SK-N-SH (cell line): ENCODE data around the gene CUEDC2. TPM values are rescaled to one million over a fixed set of nuclear protein-coding genes. Genes with fewer than 3 reads are reported as not detected.

Experiments
- CTCF ChIA-PET: fragments of 300-600, 350-600 bp; formaldehyde crosslinking; extraction: SDS; loops from one replicate; lab custom pipeline; 2021; lab: Yijun Ruan, JAX
- POLR2A ChIA-PET: fragments of 350-600 bp; sonication (Branson Sonifier 250); formaldehyde crosslinking; extraction: SDS; loops from one replicate; lab custom pipeline; 2020; ENCODE audit warnings: antibody characterized with exemption, inconsistent platforms; lab: Yijun Ruan, JAX
- DNase-seq: peaks from one replicate; pipeline ENCODE4 v3.0.0; 2012
- H2AFZ ChIP-seq: fragments of 200-600 bp; sonication (generic); 2 replicates; pipeline ENCODE4 v1.8.1; 2016; ENCODE audit warnings: antibody characterized with exemption, mild to moderate bottlenecking, low read depth
- H3F3A ChIP-seq: fragments of 200-600 bp; sonication (generic); replicated peaks from 2 replicates; pipeline ENCODE3; 2016; ENCODE audit warnings: antibody characterized with exemption, mild to moderate bottlenecking; ENCODE audit not compliant: insufficient read depth
- H3K27ac ChIP-seq, 2 experiments: fragments of 200-500 bp in 1 of 2; fragments of 200-600 bp in 1 of 2; sonication (Bioruptor generic) in 1 of 2; sonication (generic), shearing (Covaris generic) in 1 of 2; 2 replicates each; pipeline versions ENCODE4 v1.5.1 to v1.6.1; 2014 to 2016; ENCODE audit warnings: low read depth in 2 of 2, inconsistent platforms in 1 of 2, low read length in 1 of 2, mild to moderate bottlenecking in 1 of 2, mixed read lengths in 1 of 2
- H3K27me3 ChIP-seq: fragments of 200-600 bp; sonication (generic), shearing (Covaris generic); 2 replicates; pipeline ENCODE4 v1.6.1; 2016; ENCODE audit warnings: mixed run types; ENCODE audit not compliant: insufficient read depth
- H3K36me3 ChIP-seq, 2 experiments: fragments of 200-500 bp in 1 of 2; fragments of 200-600 bp in 1 of 2; sonication (Bioruptor generic) in 1 of 2; sonication (generic) in 1 of 2; replicated peaks in 1 of 2; 2 replicates each; pipeline versions ENCODE3 to v1.5.1; 2014 to 2016; ENCODE audit warnings: low read length in 1 of 2, mild to moderate bottlenecking in 1 of 2; ENCODE audit not compliant: insufficient read depth in 2 of 2, control insufficient read depth in 1 of 2
- H3K4me1 ChIP-seq, 2 experiments: fragments of 200-500 bp in 1 of 2; fragments of 200-600 bp in 1 of 2; sonication (Bioruptor generic) in 1 of 2; sonication (generic), shearing (Covaris generic) in 1 of 2; 2 replicates each; pipeline versions ENCODE4 v1.5.1 to v1.6.1; 2014 to 2016; ENCODE audit warnings: low read depth in 1 of 2, low read length in 1 of 2, mixed run types in 1 of 2; ENCODE audit not compliant: insufficient read depth in 2 of 2, control insufficient read depth in 1 of 2
- H3K4me2 ChIP-seq: fragments of 200-600 bp; sonication (generic), shearing (Covaris generic); 2 replicates; pipeline ENCODE4 v1.6.1; 2017; ENCODE audit warnings: mixed run types
- H3K4me3 ChIP-seq, 2 experiments: fragments of 200-500 bp in 1 of 2; fragments of 200-600 bp in 1 of 2; sonication (Bioruptor generic) in 1 of 2; sonication (generic), shearing (Covaris generic) in 1 of 2; 2 replicates each; pipeline versions ENCODE4 v1.5.1 to v1.8.1; 2014 to 2016; ENCODE audit warnings: low read depth in 2 of 2, inconsistent platforms in 1 of 2, low read length in 1 of 2, mild to moderate bottlenecking in 1 of 2, mixed read lengths in 1 of 2, moderate library complexity in 1 of 2
- H3K79me2 ChIP-seq: fragments of 200-600 bp; sonication (generic); 2 replicates; pipeline ENCODE4 v1.8.1; 2017; ENCODE audit warnings: mild to moderate bottlenecking; ENCODE audit not compliant: insufficient read depth
- H3K9ac ChIP-seq: fragments of 200-600 bp; sonication (generic); 2 replicates; pipeline ENCODE4 v1.6.1; 2017; ENCODE audit warnings: mixed run types
- H3K9me2 ChIP-seq: fragments of 200-600 bp; sonication (generic); 2 replicates; pipeline ENCODE4 v1.6.1; 2017; ENCODE audit warnings: mixed run types
- H3K9me3 ChIP-seq: fragments of 200-600 bp; sonication (generic); 2 replicates; pipeline ENCODE4 v1.6.1; 2017; ENCODE audit warnings: mixed run types, mild to moderate bottlenecking, moderate library complexity
- H4K20me1 ChIP-seq: fragments of 200-600 bp; sonication (generic); 2 replicates; pipeline ENCODE4 v1.6.1; 2017; ENCODE audit warnings: mild to moderate bottlenecking, mixed run types; ENCODE audit not compliant: insufficient read depth
- ELF1 ChIP-seq: IDR thresholded peaks from 2 replicates; pipeline ENCODE4 v1.4.0; 2012
- EP300 ChIP-seq, 2 experiments: IDR thresholded peaks; 2 replicates each; pipeline versions ENCODE4 v1.4.0 to v1.6.1; 2012; ENCODE audit warnings: borderline replicate concordance in 1 of 2, low read depth in 1 of 2, low read length in 1 of 2
- FOSL2 ChIP-seq: IDR thresholded peaks from 2 replicates; pipeline ENCODE4 v1.4.0; 2012; ENCODE audit warnings: low read depth, mild to moderate bottlenecking, moderate library complexity, borderline replicate concordance
- GABPA ChIP-seq: IDR thresholded peaks from 2 replicates; pipeline ENCODE4 v1.4.0; 2012; ENCODE audit warnings: low read depth, mild to moderate bottlenecking
- JUND ChIP-seq: IDR thresholded peaks from 2 replicates; pipeline ENCODE4 v1.4.0; 2012
- MEF2A ChIP-seq: IDR thresholded peaks from 2 replicates; pipeline ENCODE4 v1.4.0; 2012; ENCODE audit warnings: low read depth, borderline replicate concordance
- NFIC ChIP-seq: IDR thresholded peaks from 2 replicates; pipeline ENCODE4 v1.4.0; 2012; ENCODE audit warnings: borderline replicate concordance
- NRF1 ChIP-seq: IDR thresholded peaks from 2 replicates; pipeline ENCODE4 v1.6.1; 2012; ENCODE audit warnings: low read depth, mild to moderate bottlenecking, low read length
- RAD21 ChIP-seq: IDR thresholded peaks from 2 replicates; pipeline ENCODE4 v1.6.1; 2012; ENCODE audit warnings: mild to moderate bottlenecking, low read length
- RCOR1 ChIP-seq: fragments of 150-350 bp; IDR thresholded peaks from 2 replicates; pipeline ENCODE4 v1.6.1; 2017; ENCODE audit warnings: antibody characterized with exemption, low read length
- RXRA ChIP-seq: IDR thresholded peaks from 2 replicates; pipeline ENCODE4 v1.4.0; 2012; ENCODE audit warnings: low read depth, mild to moderate bottlenecking, borderline replicate concordance
- SIN3A ChIP-seq: IDR thresholded peaks from 2 replicates; pipeline ENCODE4 v1.6.1; 2012; ENCODE audit warnings: low read depth, mild to moderate bottlenecking, low read length, moderate library complexity, borderline replicate concordance
- SMC3 ChIP-seq: IDR thresholded peaks from 2 replicates; pipeline ENCODE4 v1.6.1; 2012; ENCODE audit warnings: low read depth, low read length, improper control_type of control experiment
- TAF1 ChIP-seq: IDR thresholded peaks from 2 replicates; pipeline ENCODE4 v1.6.1; 2012; ENCODE audit warnings: low read depth, mild to moderate bottlenecking, low read length, moderate library complexity, borderline replicate concordance
- TCF12 ChIP-seq: IDR thresholded peaks from 2 replicates; pipeline ENCODE4 v1.4.0; 2012
- USF1 ChIP-seq: IDR thresholded peaks from 2 replicates; pipeline ENCODE4 v1.4.0; 2012; ENCODE audit warnings: low read depth, borderline replicate concordance
- WGBS: methylation state at CpG from one replicate; pipeline ENCODE4 v1.1.6; 2017; ENCODE audit warnings: low lambda C conversion rate; 5-methylcytosine and 5-hydroxymethylcytosine counted together
- polyA plus RNA-seq, 3 experiments: library from polyadenylated mRNA; depleted of rRNA; stranded (reverse); fragments of >200 nt; gene quantifications; 2 replicates each; pipeline ENCODE4 v1.2.3, GENCODE V29; 2012
- TF ChIP-seq, protein P1 (sequence below): IDR thresholded peaks from 2 replicates; pipeline ENCODE4; 2012
- TF ChIP-seq, protein P2 (sequence below): fragments of 150-350 bp; IDR thresholded peaks from 2 replicates; pipeline ENCODE4 v1.6.1; 2016; ENCODE audit warnings: mild to moderate bottlenecking, low read depth, low read length
- TF ChIP-seq, protein P3 (sequence below): fragments of 150-350 bp; IDR thresholded peaks from 2 replicates; pipeline ENCODE4 v1.6.1; 2017; ENCODE audit warnings: antibody characterized with exemption, low read length, low read depth, borderline replicate concordance

CUEDC2 gene
- polyA plus RNA-seq, 1 of the 3 experiments (the other 2 are of a cell fraction): 162 TPM

DNA sequence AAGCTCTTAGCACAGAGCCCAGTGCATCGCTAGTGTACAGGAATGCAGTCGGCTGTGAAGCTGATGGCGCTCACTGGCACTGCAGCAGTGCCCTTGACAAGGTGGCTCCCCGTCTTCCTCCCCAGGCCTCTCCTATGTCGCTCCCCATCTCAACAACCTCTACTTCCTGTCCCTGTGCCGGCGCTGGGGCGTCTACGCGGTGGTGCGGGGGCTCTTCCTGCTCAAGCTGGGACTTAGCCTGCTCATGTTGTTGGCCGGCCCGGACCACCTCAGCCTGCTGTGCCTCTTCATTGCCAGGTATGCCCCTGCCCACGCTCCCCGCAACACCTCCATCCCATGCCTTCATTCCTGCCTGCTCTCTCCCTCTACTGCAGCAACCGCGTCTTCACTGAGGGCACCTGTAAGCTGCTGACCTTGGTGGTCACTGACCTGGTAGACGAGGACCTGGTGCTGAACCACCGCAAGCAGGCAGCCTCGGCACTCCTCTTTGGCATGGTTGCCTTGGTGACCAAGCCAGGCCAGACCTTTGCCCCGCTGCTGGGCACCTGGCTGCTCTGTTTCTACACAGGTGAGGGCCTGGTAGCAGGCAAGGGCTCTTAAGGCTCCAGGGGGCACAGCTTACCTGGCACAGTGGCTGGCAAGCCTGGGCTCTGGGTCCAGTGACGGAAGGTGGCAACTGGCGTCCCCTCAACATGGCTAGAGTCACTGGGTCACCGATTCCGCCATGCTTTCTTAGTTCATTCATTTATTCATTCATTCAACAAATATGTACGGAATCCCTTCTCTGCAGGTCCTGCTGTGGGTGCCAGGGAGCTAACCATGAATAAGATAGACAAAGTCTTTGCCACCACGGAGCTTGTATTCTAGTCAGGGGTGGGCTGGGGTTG lies 41.3 kb upstream of the CUEDC2 start:
- Histone ChIP-seq H3K27me3 (no peaks in the 10 kb centered on the region), H3K4me1 (no peaks in the 10 kb centered on the region), H3K9me2 (no peaks in the 10 kb centered on the region), H4K20me1 (peaks cover 1% of the 10 kb centered on the region; the same call in 1 of the 2 replicates), H3K9me3 (no peaks in the 10 kb centered on the region), H3K79me2 (no peaks in the 10 kb centered on the region), H3K27ac (no peak overlapping the region), H3K9ac (no peak overlapping the region), H3K36me3 (peaks cover 3 to 13% of the 10 kb centered on the region in 2 experiments)
- WGBS: 95% methylated on average over 25 of the region's 27 CpGs
- CTCF ChIA-PET: interaction anchor here (1.2 to 2.1 kb wide), 5 partner anchors 9 to 110 kb away, joined by 3 to 10 read pairs (median 6); no protein-coding TSS in a partner anchor
- POLR2A ChIA-PET: interaction anchor here (1.6 kb wide), 1 partner anchor 70 kb away, joined by 4 read pairs; no protein-coding TSS in a partner anchor
- DNase-seq: no peak
- no peak for TF ChIP-seq NRF1
- no peak for TF ChIP-seq SMC3
- TF ChIP-seq JUND: no peak
- TF ChIP-seq GABPA: no peak
- TF ChIP-seq TAF1: no peak
- TF ChIP-seq, protein P1, sequence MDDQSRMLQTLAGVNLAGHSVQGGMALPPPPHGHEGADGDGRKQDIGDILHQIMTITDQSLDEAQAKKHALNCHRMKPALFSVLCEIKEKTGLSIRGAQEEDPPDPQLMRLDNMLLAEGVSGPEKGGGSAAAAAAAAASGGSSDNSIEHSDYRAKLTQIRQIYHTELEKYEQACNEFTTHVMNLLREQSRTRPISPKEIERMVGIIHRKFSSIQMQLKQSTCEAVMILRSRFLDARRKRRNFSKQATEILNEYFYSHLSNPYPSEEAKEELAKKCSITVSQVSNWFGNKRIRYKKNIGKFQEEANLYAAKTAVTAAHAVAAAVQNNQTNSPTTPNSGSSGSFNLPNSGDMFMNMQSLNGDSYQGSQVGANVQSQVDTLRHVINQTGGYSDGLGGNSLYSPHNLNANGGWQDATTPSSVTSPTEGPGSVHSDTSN: no peak
- TF ChIP-seq, protein P2, sequence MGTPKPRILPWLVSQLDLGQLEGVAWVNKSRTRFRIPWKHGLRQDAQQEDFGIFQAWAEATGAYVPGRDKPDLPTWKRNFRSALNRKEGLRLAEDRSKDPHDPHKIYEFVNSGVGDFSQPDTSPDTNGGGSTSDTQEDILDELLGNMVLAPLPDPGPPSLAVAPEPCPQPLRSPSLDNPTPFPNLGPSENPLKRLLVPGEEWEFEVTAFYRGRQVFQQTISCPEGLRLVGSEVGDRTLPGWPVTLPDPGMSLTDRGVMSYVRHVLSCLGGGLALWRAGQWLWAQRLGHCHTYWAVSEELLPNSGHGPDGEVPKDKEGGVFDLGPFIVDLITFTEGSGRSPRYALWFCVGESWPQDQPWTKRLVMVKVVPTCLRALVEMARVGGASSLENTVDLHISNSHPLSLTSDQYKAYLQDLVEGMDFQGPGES: no peak
- TF ChIP-seq RAD21: no peak
- no peak for TF ChIP-seq FOSL2
- no peak for TF ChIP-seq NFIC
- TF ChIP-seq RXRA: no peak
- TF ChIP-seq SIN3A: no peak
- no peak for TF ChIP-seq MEF2A
- TF ChIP-seq ELF1: no peak
- TF ChIP-seq TCF12: no peak
- TF ChIP-seq RCOR1: no peak
- no peak for TF ChIP-seq EP300 (IDR thresholded peaks at IDR 0.05; ENCODE audit: borderline replicate concordance in 1 of 2, low read depth in 1 of 2, low read length in 1 of 2)
- TF ChIP-seq, protein P3, sequence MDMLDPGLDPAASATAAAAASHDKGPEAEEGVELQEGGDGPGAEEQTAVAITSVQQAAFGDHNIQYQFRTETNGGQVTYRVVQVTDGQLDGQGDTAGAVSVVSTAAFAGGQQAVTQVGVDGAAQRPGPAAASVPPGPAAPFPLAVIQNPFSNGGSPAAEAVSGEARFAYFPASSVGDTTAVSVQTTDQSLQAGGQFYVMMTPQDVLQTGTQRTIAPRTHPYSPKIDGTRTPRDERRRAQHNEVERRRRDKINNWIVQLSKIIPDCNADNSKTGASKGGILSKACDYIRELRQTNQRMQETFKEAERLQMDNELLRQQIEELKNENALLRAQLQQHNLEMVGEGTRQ: no peak
- no peak for TF ChIP-seq USF1
- TF ChIP-seq, all 33 proteins: peak for 0
- no peak overlapping the region for H2AFZ ChIP-seq
- H3K4me2 ChIP-seq: no peak overlapping the region
- H3F3A ChIP-seq: peaks cover 8% of the 10 kb centered on the region
- H3K4me3 ChIP-seq: no peak overlapping the region
